ENCODE results near the gene DGCR2. TPM values are rescaled to one million over a fixed set of nuclear protein-coding genes. Genes with fewer than 3 reads are reported as not detected.

The DGCR2 gene
- total and polyA plus RNA-seq, 2 experiments from 2014 or later: 18.5 to 83.0 TPM

DNA sequence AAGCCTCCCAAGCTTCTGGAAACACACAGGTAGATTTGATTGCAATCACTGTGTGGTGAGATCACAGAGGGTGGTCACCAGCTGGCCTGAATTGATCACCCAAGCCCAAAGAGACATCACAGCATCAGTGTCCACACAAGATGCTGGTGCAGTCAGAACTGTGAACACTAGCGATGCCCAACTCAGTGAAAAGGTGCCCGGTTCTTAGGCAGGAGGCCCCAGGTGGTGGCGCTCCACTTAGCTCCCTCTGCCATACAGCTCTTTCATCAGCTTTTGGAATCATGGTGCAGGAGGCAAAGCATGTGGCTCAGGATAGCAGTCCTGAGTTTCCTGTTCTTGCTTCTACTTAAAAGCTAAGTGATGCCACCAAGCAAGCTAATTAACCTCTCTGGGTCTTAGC is 11.1 kb downstream of the DGCR2 start:
- peaks cover 3% of the 10 kb centered on the region; the same call in 2 of the 3 replicates for H3K36me3 Mint-ChIP-seq (ENCODE audit: low read depth)
- Histone ChIP-seq H3K4me3 (no peak overlapping the region), H3K4me2 (0 out of 2 replicates have a peak overlapping the region, but pooled peaks have one; percentile 24), H3K79me2 (replicated peaks; ENCODE audit: insufficient read depth) (peaks cover 100% of the 10 kb centered on the region), H3K36me3 (ENCODE audit: insufficient read depth) (no peaks in the 10 kb centered on the region), H3K27me3 (ENCODE audit: insufficient read depth) (no peaks in the 10 kb centered on the region), H3F3A (replicated peaks; ENCODE audit: low read depth) (no peaks in the 10 kb centered on the region), H3K4me1 (ENCODE audit: insufficient read depth) (peaks cover 27% of the 10 kb centered on the region), H3K27ac (ENCODE audit: low read depth) (peak overlapping the region; percentile 46), H4K20me1 (replicated peaks; ENCODE audit: insufficient read depth) (peaks cover 64% of the 10 kb centered on the region), H2AFZ (no peak overlapping the region), H3K9me2 (ENCODE audit: insufficient read depth) (no peaks in the 10 kb centered on the region)
- H3K4me1 Mint-ChIP-seq: peaks cover 27% of the 10 kb centered on the region
- H3K4me3 Mint-ChIP-seq: no peak overlapping the region
- H3K9me3 Mint-ChIP-seq: no peaks in the 10 kb centered on the region; the same call in 2 of the 3 replicates
- DNase-seq (ENCODE audit: low spot score) (peak; percentile 60), ATAC-seq (peak; percentile 58)
- H3K27me3 Mint-ChIP-seq (ENCODE audit: insufficient read depth, low read depth, poor library complexity): peaks cover 5% of the 10 kb centered on the region
- peak overlapping the region; percentile 75; the same call in 1 of the 2 replicates for H3K27ac Mint-ChIP-seq
- TF ChIP-seq, protein P1, sequence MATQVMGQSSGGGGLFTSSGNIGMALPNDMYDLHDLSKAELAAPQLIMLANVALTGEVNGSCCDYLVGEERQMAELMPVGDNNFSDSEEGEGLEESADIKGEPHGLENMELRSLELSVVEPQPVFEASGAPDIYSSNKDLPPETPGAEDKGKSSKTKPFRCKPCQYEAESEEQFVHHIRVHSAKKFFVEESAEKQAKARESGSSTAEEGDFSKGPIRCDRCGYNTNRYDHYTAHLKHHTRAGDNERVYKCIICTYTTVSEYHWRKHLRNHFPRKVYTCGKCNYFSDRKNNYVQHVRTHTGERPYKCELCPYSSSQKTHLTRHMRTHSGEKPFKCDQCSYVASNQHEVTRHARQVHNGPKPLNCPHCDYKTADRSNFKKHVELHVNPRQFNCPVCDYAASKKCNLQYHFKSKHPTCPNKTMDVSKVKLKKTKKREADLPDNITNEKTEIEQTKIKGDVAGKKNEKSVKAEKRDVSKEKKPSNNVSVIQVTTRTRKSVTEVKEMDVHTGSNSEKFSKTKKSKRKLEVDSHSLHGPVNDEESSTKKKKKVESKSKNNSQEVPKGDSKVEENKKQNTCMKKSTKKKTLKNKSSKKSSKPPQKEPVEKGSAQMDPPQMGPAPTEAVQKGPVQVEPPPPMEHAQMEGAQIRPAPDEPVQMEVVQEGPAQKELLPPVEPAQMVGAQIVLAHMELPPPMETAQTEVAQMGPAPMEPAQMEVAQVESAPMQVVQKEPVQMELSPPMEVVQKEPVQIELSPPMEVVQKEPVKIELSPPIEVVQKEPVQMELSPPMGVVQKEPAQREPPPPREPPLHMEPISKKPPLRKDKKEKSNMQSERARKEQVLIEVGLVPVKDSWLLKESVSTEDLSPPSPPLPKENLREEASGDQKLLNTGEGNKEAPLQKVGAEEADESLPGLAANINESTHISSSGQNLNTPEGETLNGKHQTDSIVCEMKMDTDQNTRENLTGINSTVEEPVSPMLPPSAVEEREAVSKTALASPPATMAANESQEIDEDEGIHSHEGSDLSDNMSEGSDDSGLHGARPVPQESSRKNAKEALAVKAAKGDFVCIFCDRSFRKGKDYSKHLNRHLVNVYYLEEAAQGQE (IDR thresholded peaks at IDR 0.05; ENCODE audit: unreplicated experiment): no peak
- TF ChIP-seq, protein P2, sequence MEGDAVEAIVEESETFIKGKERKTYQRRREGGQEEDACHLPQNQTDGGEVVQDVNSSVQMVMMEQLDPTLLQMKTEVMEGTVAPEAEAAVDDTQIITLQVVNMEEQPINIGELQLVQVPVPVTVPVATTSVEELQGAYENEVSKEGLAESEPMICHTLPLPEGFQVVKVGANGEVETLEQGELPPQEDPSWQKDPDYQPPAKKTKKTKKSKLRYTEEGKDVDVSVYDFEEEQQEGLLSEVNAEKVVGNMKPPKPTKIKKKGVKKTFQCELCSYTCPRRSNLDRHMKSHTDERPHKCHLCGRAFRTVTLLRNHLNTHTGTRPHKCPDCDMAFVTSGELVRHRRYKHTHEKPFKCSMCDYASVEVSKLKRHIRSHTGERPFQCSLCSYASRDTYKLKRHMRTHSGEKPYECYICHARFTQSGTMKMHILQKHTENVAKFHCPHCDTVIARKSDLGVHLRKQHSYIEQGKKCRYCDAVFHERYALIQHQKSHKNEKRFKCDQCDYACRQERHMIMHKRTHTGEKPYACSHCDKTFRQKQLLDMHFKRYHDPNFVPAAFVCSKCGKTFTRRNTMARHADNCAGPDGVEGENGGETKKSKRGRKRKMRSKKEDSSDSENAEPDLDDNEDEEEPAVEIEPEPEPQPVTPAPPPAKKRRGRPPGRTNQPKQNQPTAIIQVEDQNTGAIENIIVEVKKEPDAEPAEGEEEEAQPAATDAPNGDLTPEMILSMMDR (conservative IDR thresholded peaks at IDR 0.05; ENCODE audit: low read depth in 2 of 2): peak; percentile 36 to 57

- peak overlapping the region; percentile 46 for H3K27ac ChIP-seq (ENCODE audit: low read depth)
- no peaks in the 10 kb centered on the region for H3K36me3 ChIP-seq (ENCODE audit: insufficient read depth)
- H3K4me3 ChIP-seq: no peak overlapping the region
- ATAC-seq (no peak), DNase-seq (ENCODE audit: low spot score) (no peak)
- H3K4me2 ChIP-seq: no peak overlapping the region
- H2AFZ ChIP-seq: no peak overlapping the region
- Mint-ChIP-seq H3K27ac (no peak overlapping the region), H3K36me3 (ENCODE audit: low read depth) (peaks cover under 1% of the 10 kb centered on the region; the same call in 2 of the 3 replicates), H3K9me3 (no peaks in the 10 kb centered on the region; the same call in 2 of the 3 replicates), H3K4me3 (no peak overlapping the region), H3K4me1 (peaks cover 24% of the 10 kb centered on the region), H3K27me3 (ENCODE audit: insufficient read depth, low read depth, poor library complexity) (peaks cover 5% of the 10 kb centered on the region)
- H3F3A ChIP-seq (replicated peaks; ENCODE audit: low read depth): no peaks in the 10 kb centered on the region
- no peaks in the 10 kb centered on the region for H3K27me3 ChIP-seq (ENCODE audit: insufficient read depth)
- H3K4me1 ChIP-seq (ENCODE audit: insufficient read depth): peaks cover 27% of the 10 kb centered on the region
- no peaks in the 10 kb centered on the region for H3K9me2 ChIP-seq (ENCODE audit: insufficient read depth)
- peaks cover 67% of the 10 kb centered on the region for H4K20me1 ChIP-seq (replicated peaks; ENCODE audit: insufficient read depth)
- H3K79me2 ChIP-seq (replicated peaks; ENCODE audit: insufficient read depth): peaks cover 100% of the 10 kb centered on the region
- TF ChIP-seq CREB1 (CRISPR knock-in tag; IDR thresholded peaks at IDR 0.05; ENCODE audit: low read depth) (no peak), NANOG (IDR thresholded peaks at IDR 0.05; ENCODE audit: borderline replicate concordance) (no peak), EZH2 (IDR thresholded peaks at IDR 0.05; ENCODE audit: low read depth, unreplicated experiment) (no peak), STAT1 (IDR thresholded peaks at IDR 0.05; ENCODE audit: unreplicated experiment) (no peak), ZNF114 (CRISPR knock-in tag; IDR thresholded peaks at IDR 0.05) (no peak), EZH2phosphoT487 (IDR thresholded peaks at IDR 0.05; ENCODE audit: unreplicated experiment) (no peak), POLR2AphosphoS5 (IDR thresholded peaks at IDR 0.05; ENCODE audit: low read depth) (no peak)
- TF ChIP-seq, protein P1 (IDR thresholded peaks at IDR 0.05; ENCODE audit: unreplicated experiment): no peak
Observed at GRCh38 chr22:19110646-19111045, 11.6 kb downstream of the DGCR2 start.

Measured in GM23338 (cell line).